Measurements from ENCODE around the gene TMUB1. TPM values are rescaled to one million over a fixed set of nuclear protein-coding genes. Genes with fewer than 3 reads are reported as not detected.

TMUB1 gene
- total and polyA plus RNA-seq, 9 of the 15 experiments (the other 6 are each of a cell fraction or from before 2014, with no cell fraction given), result 0.14 to 241 (median 74.1) TPM

- no peak for TF ChIP-seq MIER1 (IDR thresholded peaks at IDR 0.05; ENCODE audit: low read depth)
- TF ChIP-seq, protein P1, sequence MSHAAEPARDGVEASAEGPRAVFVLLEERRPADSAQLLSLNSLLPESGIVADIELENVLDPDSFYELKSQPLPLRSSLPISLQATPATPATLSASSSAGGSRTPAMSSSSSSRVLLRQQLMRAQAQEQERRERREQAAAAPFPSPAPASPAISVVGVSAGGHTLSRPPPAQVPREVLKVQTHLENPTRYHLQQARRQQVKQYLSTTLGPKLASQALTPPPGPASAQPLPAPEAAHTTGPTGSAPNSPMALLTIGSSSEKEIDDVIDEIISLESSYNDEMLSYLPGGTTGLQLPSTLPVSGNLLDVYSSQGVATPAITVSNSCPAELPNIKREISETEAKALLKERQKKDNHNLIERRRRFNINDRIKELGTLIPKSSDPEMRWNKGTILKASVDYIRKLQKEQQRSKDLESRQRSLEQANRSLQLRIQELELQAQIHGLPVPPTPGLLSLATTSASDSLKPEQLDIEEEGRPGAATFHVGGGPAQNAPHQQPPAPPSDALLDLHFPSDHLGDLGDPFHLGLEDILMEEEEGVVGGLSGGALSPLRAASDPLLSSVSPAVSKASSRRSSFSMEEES (CRISPR knock-in tag; IDR thresholded peaks at IDR 0.05), result no peak
- TF ChIP-seq CREBBP (IDR thresholded peaks at IDR 0.05; ENCODE audit: low read depth, low read length), result no peak
- peak; percentile 90 for TF ChIP-seq ZFX (CRISPR knock-in tag; IDR thresholded peaks at IDR 0.05)
- TF ChIP-seq CC2D1A (IDR thresholded peaks at IDR 0.05), result no peak
- TF ChIP-seq ARID2 (IDR thresholded peaks at IDR 0.05), result peak; percentile 3; the same call in 1 of the 2 replicates
- TF ChIP-seq TSHZ1 (CRISPR knock-in tag; IDR thresholded peaks at IDR 0.05), result no peak
- no peak for TF ChIP-seq PML (IDR thresholded peaks at IDR 0.05; ENCODE audit: low read length)
- no peak for TF ChIP-seq ZBTB12 (CRISPR knock-in tag; IDR thresholded peaks at IDR 0.05)
- no peak; the same call in 1 of the 2 replicates for TF ChIP-seq ZBTB17 (CRISPR knock-in tag; IDR thresholded peaks at IDR 0.05)
- no peak for TF ChIP-seq SMARCC2 (IDR thresholded peaks at IDR 0.05; ENCODE audit: low read depth)
Observed at GRCh38 chr7:151087245-151088018, 4.1 kb upstream of the TMUB1 start (continued).

Measured in K562 (cell line).